GM12878 (cell line): ENCODE data around the gene PRM3.

Experiments used
- POLR2A ChIP-seq: IDR thresholded peaks from 2 replicates; pipeline ENCODE4 v1.6.1; 2011; ENCODE audit warnings: low read depth, mild to moderate bottlenecking, low read length
- RELA ChIP-seq: fragments of 450-650 bp; IDR thresholded peaks from 2 replicates; pipeline ENCODE4 v1.8.0; 2014; ENCODE audit warnings: borderline replicate concordance; ENCODE audit not compliant: partially characterized antibody

- TF ChIP-seq POLR2A (no peak), RELA (no peak)
These were observed 42.1 kb upstream of the PRM3 start for GRCh38 chr16:11315510-11315909.
